GM15510 (cell line): ENCODE measurements around the gene AMN1.

Source experiments
- POLR2A ChIP-seq: IDR thresholded peaks from 3 replicates; pipeline ENCODE4 v1.6.1; 2011; ENCODE audit warnings: borderline replicate concordance; ENCODE audit not compliant: insufficient read length; ENCODE audit errors: extremely low read depth

AMN1 gene

DNA sequence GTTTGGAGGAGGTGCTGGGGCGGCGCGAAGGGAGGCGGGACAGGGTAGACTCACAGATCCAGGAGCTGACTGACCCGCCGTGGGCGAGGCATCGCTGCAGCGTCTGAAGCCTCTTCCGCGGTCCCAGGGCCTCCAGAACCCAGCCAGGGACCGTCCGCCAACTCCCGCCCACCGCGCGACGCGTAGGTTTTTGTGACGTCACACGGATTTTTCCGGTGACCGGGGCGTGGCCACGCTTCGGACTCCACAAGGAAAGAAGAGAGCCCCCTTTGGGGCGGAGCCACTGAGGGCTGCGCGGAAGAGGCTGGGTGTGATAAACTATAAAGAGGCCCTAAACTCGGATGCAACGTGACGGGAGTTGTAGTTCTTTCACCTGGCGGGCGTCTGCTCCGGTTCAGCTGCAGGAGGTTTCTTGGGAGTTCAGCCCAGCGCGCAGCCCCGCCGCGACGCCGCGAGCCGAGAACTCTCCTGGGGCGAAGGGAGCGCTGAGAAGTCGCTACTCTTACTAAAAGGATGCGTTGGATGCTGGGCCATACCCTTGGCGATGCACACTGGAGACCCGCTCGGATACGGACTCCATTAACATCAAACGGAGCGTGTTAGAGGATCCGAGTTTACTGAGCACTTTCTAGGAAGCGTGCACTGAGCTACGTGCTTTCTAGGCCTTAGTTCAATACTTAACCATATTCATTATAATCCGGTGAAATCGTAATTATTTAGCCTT is at the start of gene AMN1:
Gene AMN1 (minus strand): TSS at position 105 of the 724 bp plus-strand sequence. CDS start 13 bp downstream, at position 92.
- peak; percentile 61 for TF ChIP-seq POLR2A

DNA sequence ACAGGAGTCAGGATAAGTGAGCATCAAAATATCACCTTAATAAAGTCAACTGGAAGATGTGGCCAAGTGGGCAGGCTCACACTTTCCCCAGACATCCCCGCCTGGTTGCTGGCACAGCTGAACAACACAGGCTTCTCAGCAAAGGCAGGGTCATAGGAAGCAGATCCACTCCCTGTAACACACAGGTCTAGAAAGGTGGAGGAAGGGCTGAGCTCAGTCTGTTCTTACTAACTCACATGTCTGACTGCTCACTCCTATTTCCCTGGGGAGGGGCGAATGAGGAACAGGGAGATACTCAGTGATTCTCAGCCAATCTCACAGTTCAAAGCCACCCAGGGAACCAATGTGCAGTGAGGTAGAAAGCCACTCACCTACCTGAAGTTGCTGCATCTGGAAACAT is 45.0 kb upstream of the AMN1 start:
- no peak for TF ChIP-seq POLR2A

DNA sequence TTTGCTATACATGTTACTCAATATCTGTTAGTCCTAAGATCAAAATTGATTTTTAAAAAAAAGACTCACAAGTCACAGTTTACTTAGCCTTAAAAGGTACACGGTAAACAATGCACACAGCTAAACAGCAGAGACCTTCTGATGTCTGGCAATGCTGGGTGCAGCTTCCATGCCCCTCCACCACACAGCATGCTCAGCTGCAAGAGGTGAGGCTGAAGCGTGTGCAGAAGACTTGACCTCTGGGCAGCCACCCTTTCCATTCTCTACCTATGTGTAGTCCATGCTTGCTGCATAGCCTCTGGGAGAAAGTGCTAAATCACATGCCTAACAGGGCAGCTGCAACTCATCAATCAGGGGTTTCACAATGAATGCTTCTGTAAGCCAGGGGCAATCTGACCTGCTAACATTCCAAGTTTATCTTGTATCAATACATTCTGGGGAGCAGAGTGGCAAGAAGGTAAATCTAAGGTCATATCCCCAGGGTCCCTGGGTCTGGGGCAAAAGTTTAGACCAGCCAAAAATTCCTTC is 44.5 kb upstream of the AMN1 start:
- TF ChIP-seq POLR2A, result no peak

DNA sequence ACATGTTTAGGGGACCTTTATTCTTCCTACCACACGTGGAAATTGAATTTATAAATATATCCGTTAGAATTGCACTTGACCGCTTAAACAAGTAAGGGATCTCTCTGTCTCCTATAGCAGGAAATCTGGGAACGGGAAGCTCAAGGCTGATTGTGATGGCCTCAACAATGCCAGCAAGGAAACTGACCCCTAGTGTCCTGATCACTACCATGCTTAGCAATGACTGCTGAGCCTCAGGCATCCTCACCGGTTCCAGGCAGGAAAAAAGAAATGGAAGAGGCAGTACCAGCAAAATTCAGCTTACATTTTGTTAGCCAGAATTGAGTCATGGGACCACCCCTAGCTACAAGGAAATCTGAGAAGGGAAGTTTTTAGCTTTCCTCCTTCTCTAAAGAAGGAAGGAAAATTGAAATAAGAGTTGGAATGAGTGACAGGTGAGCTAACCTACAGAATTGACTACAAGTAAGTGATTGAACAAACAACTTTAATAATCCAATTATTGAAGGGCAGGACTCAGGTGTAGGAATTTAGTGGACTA is 43.9 kb upstream of the AMN1 start:
- TF ChIP-seq POLR2A, result no peak

DNA sequence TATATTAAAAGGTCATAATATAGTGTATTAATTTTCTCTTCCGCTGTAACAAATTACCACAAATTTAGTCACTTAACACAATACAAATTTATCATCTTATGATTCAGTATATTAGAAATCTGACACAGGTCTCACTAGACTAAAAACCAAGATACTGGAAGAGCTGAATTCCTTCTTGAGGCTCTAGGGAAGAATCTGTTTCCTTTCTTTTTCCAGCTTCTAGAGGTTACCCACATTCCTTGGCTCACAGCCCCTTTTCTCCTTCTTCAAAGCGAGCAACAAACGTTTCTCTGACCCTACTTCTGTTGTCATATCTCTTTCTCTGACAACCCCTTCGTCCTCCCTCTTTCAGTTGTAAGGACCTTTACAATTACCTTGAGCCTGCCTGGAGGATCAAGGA is 43.4 kb upstream of the AMN1 start:
- no peak for TF ChIP-seq POLR2A

DNA sequence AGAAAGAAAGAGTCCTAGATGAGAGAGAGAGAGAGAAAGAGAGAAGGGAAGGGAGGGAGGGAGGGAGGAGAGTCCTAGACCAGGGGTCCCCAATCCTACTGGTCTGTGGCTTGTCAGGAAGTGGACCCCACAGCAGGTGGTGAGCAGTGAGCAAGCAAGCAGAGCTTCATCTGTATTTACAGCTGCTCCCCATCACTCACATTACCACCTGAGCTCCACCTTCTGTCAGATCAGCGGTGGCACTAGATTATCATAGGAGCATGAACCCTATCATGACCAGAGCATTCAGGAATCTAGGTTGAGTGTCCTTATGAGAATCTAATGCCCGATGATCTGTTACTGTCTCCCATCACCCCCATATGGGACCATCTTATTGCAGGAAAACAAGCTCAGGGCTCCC is 39.2 kb upstream of the AMN1 start:
- no peak for TF ChIP-seq POLR2A

DNA sequence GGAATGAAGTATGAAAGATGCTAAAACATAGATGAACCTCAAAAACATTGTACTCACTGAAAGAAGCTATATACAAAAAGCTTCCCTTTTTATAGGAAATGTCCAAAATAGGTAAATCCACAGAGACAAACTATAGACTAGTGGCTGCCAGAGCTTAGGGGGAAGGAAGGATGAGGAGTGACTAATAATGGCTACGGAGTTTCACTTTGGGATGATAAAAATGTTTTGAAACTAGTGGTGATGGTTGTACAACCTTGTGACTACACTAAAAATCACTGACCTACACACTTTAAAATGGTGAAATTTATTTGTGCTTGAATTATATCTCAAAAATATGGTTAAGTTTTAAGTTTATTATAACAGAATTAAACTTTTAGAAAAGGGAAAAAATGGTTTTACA is 37.1 kb upstream of the AMN1 start:
- TF ChIP-seq POLR2A, result no peak

DNA sequence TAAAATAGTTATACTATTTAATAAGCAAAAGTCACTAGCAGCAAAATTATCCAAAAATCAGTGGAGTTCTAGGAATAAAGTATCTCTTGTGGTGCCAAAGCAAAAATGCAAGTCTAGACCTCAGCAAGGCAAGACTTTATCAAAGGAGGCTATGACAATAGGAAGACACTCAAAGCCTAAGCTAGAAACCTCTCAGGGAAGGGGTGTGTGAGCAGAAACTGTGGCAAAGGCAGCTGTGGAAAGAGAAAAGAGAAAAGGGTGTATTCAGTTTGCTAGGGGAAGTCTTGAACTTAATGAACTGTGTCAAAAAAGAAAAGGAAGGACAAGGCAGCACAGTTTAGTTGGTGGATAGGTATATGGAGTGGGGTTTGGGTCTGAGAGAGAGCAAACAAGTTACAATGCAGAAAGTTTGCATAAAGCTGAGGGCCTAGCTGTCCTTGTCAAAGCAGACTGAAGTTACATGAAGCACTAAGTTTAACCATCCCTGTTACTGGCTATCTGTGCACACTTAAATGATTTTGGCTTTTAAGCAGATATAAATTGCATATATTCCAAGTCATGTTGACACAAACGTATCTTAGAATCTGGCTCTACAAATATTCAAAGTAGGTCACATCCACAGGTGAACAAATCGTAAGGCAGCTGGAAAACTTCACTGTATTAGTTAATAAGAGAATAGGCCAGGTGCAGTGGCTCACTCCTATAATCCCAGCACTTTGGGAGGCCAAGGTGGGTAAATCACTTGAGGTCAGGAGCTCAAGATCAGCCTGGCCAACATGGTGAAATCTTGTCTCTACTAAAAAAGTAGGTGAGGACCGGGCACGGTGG is 31.0 kb upstream of the AMN1 start:
- no peak for TF ChIP-seq POLR2A

DNA sequence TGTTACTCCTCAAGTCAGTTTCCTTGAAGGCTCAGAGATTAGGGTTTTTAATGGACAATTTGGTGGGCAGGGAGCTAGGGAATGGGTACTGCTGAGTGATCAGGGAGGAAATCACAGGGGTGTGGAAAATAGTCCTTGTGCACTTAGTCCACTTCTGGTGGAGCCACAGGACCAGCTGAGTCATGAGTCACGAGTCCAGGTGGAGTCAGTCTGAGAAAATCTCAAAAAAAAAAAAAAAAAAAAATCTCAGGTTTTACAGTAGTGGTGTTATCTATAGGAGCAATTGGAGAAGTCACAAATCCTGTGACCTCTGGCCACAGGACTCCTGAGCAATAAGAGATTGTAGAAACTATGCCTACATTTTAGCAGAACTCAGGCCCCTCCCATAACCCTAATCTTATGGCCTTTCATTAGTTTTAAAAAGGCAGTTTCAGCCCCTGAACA is 28.2 kb upstream of the AMN1 start:
- no peak for TF ChIP-seq POLR2A

DNA sequence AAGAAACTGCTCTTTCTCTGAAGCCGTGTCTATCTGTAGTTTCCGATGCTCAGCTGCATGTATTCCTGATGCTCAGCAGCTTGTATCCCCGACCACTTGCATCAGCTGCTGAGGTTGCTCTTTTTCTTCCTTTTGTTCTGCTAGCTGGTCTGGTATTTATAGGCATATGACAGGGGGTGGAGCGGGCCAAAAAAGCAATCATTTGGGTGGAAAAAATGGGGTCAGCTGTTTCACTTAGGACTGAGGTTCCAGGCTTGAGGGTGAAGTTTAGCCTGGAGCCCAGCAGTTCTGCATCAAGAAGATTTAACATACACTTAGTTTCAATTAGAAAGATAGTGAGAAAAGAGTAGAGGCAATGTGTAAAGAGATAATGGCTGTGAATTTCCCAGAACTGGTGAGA is 23.6 kb upstream of the AMN1 start:
- TF ChIP-seq POLR2A, result no peak

DNA sequence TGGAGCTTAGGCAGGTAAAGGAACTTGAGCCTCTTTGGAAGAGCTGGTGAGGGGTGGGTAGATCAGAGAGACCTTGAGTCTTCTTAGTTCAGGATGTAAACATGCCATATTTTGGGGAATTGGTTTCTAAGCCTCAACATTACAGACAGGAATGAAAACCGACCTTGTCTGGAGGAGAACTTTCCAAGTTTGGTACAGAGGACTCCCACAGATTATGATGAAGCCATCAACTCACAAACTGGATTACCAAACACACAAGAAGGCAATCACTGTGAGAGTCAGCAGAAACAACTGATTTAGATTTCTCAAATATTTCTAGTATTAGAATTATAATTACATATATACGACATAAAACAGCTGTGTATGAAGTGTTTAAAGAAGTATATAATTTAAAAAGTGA is 22.3 kb upstream of the AMN1 start:
- TF ChIP-seq POLR2A, result no peak

DNA sequence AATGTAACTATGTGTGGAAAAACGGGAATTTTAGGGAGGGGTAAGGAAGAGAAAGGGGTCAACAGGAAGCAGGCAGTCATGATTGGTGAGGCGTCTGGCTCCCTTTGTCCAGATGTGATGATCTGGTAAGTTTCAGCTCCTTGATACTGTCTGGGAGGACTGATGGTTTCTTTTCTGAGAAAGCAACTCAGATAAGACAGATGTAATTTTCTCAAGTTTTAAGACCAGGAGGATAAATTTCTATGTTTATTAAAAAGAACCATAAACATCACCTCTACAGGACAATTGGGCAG is 21.9 kb upstream of the AMN1 start:
- no peak for TF ChIP-seq POLR2A

DNA sequence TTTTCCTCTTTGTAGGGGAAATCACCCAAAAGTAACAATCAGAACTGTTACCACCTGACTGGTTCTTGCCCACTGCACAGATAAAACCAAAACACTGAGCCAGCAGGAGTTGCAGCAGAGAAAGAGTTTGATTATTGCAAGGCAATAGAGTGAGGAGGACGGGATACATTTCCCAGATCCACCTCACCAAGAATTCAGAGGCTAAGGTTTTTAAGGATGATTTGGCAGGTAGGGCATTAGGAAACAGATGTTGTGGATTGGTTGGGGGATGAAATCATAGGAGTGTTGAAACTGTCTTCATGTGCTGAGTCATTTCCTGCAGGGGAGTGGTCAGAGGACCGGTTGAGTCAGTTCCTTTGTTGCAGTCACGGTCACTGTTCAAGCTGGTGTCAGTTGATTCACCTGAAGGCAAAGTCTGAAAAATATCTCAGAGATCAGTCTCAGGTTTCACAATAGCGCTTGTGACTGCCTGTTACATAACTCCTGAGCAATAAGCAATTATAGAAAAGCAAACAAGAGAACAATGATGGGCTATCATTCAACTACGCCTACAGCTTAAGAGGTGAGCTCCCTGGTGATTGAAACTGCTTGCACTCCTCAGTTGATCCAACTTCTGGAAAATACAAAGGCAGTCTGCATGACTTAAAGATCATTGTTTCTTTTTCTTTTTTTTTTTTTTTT is 20.3 kb upstream of the AMN1 start:
- TF ChIP-seq POLR2A, result peak; percentile 54

DNA sequence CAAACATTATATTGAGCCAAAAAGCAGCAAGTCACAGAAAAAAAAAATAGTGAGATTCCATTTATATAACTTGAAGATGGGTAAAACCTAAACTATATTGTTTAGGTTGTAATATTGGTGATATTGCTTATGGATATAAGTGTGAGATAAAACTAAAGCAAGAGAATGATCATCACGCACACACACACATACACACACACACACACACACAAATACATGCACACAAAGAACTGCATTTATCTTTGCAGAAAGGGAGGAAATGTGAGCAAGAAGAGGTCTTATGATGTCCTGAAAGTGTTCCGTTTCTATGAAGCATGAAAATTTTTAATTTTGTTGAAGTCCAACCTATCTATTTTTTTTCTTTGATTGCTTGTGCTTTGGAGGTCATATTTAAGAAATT is 16.4 kb upstream of the AMN1 start:
- no peak for TF ChIP-seq POLR2A

DNA sequence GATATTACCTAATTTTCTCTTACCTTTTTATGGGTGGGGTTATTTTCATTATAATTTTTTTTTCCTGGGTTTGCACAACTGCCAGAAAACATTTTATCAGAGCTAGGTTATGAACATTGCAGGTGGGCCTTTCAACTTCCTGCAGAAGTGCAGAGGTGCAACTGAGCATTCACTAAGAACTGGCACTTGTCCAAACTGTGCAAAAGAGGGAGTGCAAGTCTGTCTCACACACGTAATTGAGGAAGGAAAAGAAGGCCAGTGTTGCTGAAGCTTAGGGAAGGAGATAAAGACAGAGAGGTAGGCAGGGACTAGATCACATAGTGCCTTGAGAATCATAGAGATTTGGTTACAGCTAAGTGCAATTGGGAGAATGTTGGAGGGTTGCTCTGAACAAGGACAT is 14.1 kb upstream of the AMN1 start:
- TF ChIP-seq POLR2A, result no peak
